ENCODE measurements around the gene CMIP. TPM values are rescaled to one million over a fixed set of nuclear protein-coding genes. Genes with fewer than 3 reads are reported as not detected.

Gene CMIP
- total RNA-seq, 1 experiment from 2014 or later, result 63.7 TPM

- no peak for TF ChIP-seq CDX4 (CRISPR knock-in tag; IDR thresholded peaks at IDR 0.05; ENCODE audit: borderline replicate concordance)
- no peak for TF ChIP-seq OVOL2 (CRISPR knock-in tag; IDR thresholded peaks at IDR 0.05; ENCODE audit: borderline replicate concordance)
- TF ChIP-seq JAZF1 (CRISPR knock-in tag; IDR thresholded peaks at IDR 0.05), result no peak
- TF ChIP-seq MXD4 (CRISPR knock-in tag; IDR thresholded peaks at IDR 0.05; ENCODE audit: borderline replicate concordance), result no peak
- TF ChIP-seq RELA (CRISPR knock-in tag; IDR thresholded peaks at IDR 0.05; ENCODE audit: borderline replicate concordance), result no peak
- TF ChIP-seq ZNF138 (CRISPR knock-in tag; conservative IDR thresholded peaks at IDR 0.05), result no peak
Measured at GRCh38 chr16:81569361-81570034, 124.9 kb downstream of the CMIP start (continued).

- no peak for ATAC-seq
- Mint-ChIP-seq H3K9me3 (no peaks in the 10 kb centered on the region), H3K4me3 (no peak overlapping the region), H3K36me3 (no peaks in the 10 kb centered on the region), H3K27me3 (ENCODE audit: low read depth) (no peaks in the 10 kb centered on the region; the same call in 1 of the 2 replicates), H3K4me1 (peaks cover 28% of the 10 kb centered on the region), H3K27ac (peak overlapping the region; percentile 78)
- ChIA-PET POLR2A (no interaction called here), CTCF (interaction anchor here (0.8 kb wide), 1 partner anchor 29 kb away, joined by 3 read pairs; no protein-coding TSS in a partner anchor)
- TF ChIP-seq ESRRA (CRISPR knock-in tag; IDR thresholded peaks at IDR 0.05; ENCODE audit: borderline replicate concordance) (no peak), ZNF219 (CRISPR knock-in tag; IDR thresholded peaks at IDR 0.05; ENCODE audit: borderline replicate concordance) (no peak), E2F4 (CRISPR knock-in tag; IDR thresholded peaks at IDR 0.05; ENCODE audit: borderline replicate concordance, low read depth) (no peak), HMGA2 (CRISPR knock-in tag; IDR thresholded peaks at IDR 0.05) (no peak), ZMAT4 (CRISPR knock-in tag; IDR thresholded peaks at IDR 0.05) (no peak), ETV6 (CRISPR knock-in tag; IDR thresholded peaks at IDR 0.05) (no peak), FOXJ3 (CRISPR knock-in tag; IDR thresholded peaks at IDR 0.05; ENCODE audit: borderline replicate concordance) (no peak), ZNF317 (CRISPR knock-in tag; IDR thresholded peaks at IDR 0.05; ENCODE audit: borderline replicate concordance, low read depth) (no peak), AFF4 (CRISPR knock-in tag; IDR thresholded peaks at IDR 0.05; ENCODE audit: borderline replicate concordance) (no peak), AR (CRISPR knock-in tag; IDR thresholded peaks at IDR 0.05) (no peak), CREM (CRISPR knock-in tag; IDR thresholded peaks at IDR 0.05) (no peak), ZNF416 (CRISPR knock-in tag; IDR thresholded peaks at IDR 0.05) (no peak), ATF1 (CRISPR knock-in tag; IDR thresholded peaks at IDR 0.05) (no peak)
- no peak for DNase-seq (ENCODE audit: low spot score)
Measured at GRCh38 chr16:81570151-81570846, 125.7 kb downstream of the CMIP start.

Data from WTC11 (cell line).